Measurements from ENCODE around the gene SPTBN1. TPM values are rescaled to one million over a fixed set of nuclear protein-coding genes. Genes with fewer than 3 reads are reported as not detected.
A peak's percentile ranks its signal among the peaks of the same experiment; 100 is the strongest.

Gene SPTBN1
- total RNA-seq = 100 to 1,000 TPM; 117 to 135 TPM

DNA sequence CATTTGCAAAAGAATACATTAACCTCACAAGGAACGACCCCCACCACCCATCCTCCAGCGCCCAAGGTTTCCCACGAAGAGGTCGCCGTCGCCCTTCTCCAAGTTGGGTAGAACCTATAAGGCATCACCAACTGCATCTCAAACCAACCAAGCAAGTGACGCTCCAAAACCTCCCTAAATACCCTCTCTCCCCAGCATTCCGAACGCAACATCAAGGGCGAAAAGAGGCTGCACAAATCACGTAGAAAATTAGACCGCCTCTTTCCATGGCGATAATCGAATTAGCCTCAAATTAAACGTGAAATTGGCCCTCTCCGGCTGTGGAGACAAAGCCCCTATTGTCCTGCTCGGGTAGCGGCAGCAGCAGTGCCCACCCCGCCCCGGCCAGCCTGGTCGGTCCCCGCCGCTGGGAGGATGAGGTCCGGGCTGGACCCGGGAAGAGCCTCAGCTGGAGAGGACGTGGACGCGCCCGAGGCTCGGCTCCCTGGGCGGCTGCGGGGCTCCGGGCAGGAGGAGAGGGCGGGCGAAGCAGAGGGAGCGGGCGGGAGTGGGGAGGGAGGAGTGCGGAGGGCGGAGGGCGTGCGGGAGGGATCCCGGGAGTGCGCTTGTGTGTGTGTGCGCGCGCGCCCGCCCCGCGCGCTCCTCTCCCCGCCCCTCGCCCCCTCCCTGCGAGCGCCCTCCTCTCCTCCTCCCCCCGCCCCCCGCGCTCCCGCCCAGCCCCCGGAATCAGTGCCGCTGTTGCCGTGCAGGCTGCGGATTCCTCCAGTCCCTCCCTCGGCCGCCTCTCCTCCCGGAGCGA, at the start of gene SPTBN1:
Gene SPTBN1, plus strand, starts transcription at position 765 of the 799 bp plus-strand sequence. CDS start 70,092 bp downstream, outside the sequence.
- H3K9me3 Mint-ChIP-seq = no peaks in the 10 kb centered on the region
- peaks cover 0 to 5% of the 10 kb centered on the region in 2 donors for H3K36me3 Mint-ChIP-seq
- DNase-seq (ENCODE audit: low spot score in 2 of 2) (peak in 1 of 2 donors; percentile 13), ATAC-seq (peak; percentile 7 to 55)
- H3K27ac Mint-ChIP-seq = no peak within 1 kb of the TSS

DNA sequence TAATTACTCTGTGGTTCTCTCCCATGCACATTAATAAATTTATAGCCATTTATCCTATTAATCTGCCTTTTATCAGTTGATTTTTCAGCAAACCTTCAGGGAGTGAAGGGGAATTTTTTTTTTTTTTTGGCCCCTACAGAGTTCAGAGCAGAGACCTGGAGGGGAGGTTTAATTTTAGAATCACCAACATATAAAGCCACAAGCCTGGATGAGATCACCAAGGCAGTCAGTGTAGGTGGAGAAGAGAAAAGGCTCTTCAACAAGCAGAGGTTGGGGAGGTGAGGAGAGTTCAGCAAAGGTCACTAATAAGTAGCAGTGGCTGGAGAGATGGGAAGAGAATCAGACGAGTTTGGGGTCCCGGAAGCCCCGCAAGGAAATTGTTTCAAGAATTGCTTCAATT, 48.4 kb upstream of the SPTBN1 start:
- no peaks in the 10 kb centered on the region for H3K9me3 Mint-ChIP-seq
- ATAC-seq = no peak
- H3K27ac Mint-ChIP-seq = no peak overlapping the region
- DNase-seq (ENCODE audit: low spot score in 2 of 2) = no peak
- no peaks in the 10 kb centered on the region for H3K36me3 Mint-ChIP-seq

GRCh38 chr2:54408288-54408687, 47.8 kb upstream of the SPTBN1 start:
- DNase-seq (ENCODE audit: low spot score in 2 of 2) (no peak), ATAC-seq (no peak)
- Mint-ChIP-seq H3K27ac (no peak overlapping the region), H3K36me3 (no peaks in the 10 kb centered on the region), H3K9me3 (no peaks in the 10 kb centered on the region)

GRCh38 chr2:54409752-54410151, 46.4 kb upstream of the SPTBN1 start:
- no peak for ATAC-seq
- no peak for DNase-seq (ENCODE audit: low spot score in 2 of 2)
- no peaks in the 10 kb centered on the region for H3K9me3 Mint-ChIP-seq

DNA sequence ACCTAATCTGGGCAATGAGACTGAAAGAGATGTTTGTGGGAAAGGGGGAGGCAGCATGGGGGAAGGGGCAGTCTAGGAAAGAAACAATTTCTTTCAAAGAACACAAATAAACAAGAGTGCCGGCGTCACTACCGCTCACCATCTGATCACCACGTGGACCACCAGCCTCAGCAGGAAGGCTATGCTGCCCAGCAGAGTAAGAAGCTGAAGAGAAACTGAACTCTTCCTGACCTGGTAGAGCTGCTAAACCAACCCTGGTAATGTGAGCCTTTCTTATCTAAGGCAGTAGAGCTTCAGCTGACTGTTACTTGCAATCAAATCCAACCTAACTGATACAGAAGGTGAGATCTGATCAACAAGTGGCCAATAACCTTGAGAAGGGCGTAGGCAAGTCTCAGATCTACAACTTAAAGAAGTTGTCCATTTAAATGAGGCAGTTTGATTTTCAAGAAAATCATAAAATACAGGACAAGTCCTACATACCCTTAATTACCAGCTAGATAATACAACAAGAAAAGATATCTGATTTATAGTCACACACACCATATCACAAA, 44.2 kb upstream of the SPTBN1 start:
- no peaks in the 10 kb centered on the region for H3K9me3 Mint-ChIP-seq
- H3K36me3 Mint-ChIP-seq = no peaks in the 10 kb centered on the region
- DNase-seq (ENCODE audit: low spot score in 2 of 2) (no peak), ATAC-seq (no peak)
- H3K27ac Mint-ChIP-seq = no peak overlapping the region

More at GRCh38 chr2:54409752-54410151, 46.4 kb upstream of the SPTBN1 start:
- Mint-ChIP-seq H3K27ac (no peak overlapping the region), H3K36me3 (no peaks in the 10 kb centered on the region)

DNA sequence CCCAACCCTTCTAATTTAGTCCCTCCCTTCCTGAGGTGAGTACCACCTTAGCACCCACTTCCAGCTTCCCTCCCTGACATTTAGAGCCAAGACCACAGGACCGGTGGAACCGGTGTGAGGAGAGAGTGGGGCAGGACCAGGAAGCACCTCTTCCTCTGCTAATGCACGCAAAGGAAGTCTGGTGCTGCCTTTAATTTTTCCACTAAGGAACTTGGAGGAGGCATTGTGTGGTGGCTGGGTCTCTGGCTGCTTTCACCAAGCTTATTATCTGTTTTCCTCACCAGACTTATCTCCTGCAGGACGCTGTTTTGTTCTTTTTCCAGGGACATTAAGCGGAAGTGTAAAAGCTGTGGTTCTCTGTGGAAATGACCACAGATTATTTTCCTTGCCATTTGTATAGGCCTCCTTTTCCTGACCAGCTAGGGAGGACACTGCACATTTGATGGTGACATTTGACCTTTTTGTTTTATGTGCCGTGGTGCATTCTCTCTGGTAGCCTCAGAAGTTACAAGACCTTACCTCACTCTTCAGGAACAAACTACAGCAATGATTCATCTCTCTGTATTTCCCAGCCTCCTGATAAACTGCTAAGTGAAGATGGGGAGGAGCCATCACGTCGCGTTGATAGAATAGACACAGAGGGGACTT, 39.8 kb upstream of the SPTBN1 start:
- Mint-ChIP-seq H3K9me3 (no peaks in the 10 kb centered on the region), H3K36me3 (peaks cover 0 to 1% of the 10 kb centered on the region in 2 donors), H3K27ac (peak overlapping the region in 1 of 2 donors; percentile 51)
- DNase-seq (ENCODE audit: low spot score in 2 of 2) = no peak
- no peak for ATAC-seq

DNA sequence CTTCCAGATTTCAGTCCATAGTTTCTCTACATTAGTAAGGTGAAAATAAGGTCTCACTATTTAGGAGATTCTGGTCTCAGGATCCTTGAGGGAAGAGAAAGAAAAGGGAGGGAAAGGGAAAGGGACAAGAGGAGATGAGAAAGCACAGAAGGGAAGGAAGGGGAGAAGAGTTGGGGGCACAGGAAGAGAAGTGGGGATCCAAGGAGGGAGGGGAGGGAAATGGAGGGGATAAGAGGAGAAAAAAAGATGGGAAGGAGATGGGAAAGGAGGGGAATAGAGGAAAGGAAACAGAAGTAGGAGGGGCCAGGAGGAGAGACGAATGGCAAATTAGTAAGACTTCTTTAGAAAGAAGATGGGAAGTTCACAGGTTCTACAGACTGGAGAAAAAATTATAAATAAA, 39.2 kb upstream of the SPTBN1 start:
- no peak for ATAC-seq
- Mint-ChIP-seq H3K27ac (peak overlapping the region in 1 of 2 donors; percentile 51), H3K36me3 (peaks cover under 1 to 8% of the 10 kb centered on the region in 2 donors), H3K9me3 (no peaks in the 10 kb centered on the region)
- DNase-seq (ENCODE audit: low spot score in 2 of 2) = no peak

DNA sequence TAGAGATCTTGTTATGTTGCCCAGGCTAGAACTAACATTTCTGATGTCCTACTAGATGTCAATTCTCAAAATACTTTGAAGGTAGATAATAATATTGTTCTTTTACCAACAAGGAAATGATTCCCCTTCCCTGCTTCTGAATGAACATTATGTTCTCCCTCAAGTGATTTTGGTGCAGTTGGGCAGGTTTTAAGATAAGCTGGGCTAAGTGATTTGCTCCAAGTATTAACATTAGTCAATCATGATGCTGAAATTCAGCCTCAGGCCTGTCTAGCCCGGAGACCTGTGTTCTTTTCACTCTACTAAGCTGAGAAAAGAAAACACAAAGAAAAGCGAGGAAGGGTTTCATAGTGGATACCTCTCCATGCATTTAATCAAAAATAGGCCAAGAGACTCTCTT, 38.5 kb upstream of the SPTBN1 start:
- no peak for DNase-seq (ENCODE audit: low spot score in 2 of 2)
- H3K27ac Mint-ChIP-seq = no peak overlapping the region
- peaks cover 7 to 14% of the 10 kb centered on the region in 2 donors for H3K36me3 Mint-ChIP-seq
- ATAC-seq = no peak
- peaks cover 3% of the 10 kb centered on the region in 2 donors for H3K9me3 Mint-ChIP-seq

GRCh38 chr2:54419388-54419787, 36.7 kb upstream of the SPTBN1 start:
- peaks cover 7% of the 10 kb centered on the region in 2 donors for H3K9me3 Mint-ChIP-seq
- ATAC-seq (no peak), DNase-seq (ENCODE audit: low spot score in 2 of 2) (no peak)
- no peak overlapping the region for H3K27ac Mint-ChIP-seq
- H3K36me3 Mint-ChIP-seq = peaks cover 10 to 20% of the 10 kb centered on the region in 2 donors

DNA sequence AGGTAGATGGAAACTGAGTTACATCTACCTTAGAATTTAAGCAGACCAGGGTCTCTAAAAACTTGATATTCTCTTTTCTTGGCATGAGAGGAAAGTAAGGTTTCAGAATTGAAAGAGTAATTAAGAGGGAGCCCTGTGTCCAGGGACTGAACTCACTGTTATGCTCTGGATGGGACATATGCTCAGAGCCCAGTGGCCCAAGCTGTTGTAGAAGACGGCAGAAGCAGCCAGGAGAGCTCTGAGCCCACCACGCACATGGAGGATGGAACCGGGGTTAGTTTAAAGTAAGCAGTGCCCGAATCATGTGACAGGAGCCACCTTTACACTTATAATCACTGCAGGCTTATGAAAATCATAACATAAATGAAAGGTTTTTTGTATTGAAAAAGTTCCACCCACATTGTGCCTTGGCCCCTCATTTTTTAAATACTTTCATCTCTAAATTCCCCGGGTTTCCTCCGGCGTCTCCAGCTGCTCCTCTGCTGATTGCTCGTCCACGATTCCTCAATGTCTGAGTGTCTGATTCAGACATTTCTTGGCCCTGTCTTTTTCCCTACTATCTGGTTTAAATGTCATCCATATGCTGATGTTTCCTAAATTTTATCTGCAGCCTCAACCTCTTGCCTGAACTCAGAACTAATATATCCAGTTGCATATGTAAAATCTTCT, 36.1 kb upstream of the SPTBN1 start:
- peaks cover 7% of the 10 kb centered on the region in 2 donors for H3K9me3 Mint-ChIP-seq
- ATAC-seq (no peak), DNase-seq (ENCODE audit: low spot score in 2 of 2) (no peak)
- peaks cover 10 to 20% of the 10 kb centered on the region in 2 donors for H3K36me3 Mint-ChIP-seq
- H3K27ac Mint-ChIP-seq = no peak overlapping the region

DNA sequence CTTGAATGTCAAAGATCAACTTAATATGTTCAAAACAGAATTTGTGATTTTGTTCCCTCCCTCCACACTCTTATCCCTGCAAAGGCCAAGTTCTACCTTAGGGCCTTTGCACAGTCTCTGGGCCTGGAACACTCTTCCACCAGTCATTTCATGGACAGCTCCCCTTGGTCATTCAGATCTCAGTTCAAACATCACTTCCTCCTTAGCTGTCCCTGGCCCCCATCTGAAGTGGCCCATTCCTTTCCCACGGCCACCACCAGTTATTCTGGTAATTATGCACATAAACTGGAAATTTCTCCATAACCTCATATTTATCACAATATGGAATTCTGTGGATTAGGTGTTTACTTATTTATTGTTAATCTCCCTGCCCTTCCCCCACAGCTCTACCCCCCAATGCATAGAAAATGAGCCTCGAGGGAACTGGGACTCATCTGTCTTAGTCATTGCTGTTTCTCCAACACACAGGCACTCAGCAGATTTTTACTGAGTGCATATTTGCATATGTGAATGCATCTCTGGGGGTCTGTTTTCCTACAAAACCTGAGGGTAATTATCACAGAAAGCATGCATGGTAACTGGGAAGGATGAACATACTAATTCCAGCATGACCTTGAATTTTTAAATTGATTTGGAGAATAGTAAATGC, 35.5 kb upstream of the SPTBN1 start:
- Mint-ChIP-seq H3K9me3 (peaks cover 7% of the 10 kb centered on the region in 2 donors), H3K36me3 (peaks cover 10 to 20% of the 10 kb centered on the region in 2 donors), H3K27ac (no peak overlapping the region)
- no peak for ATAC-seq
- no peak for DNase-seq (ENCODE audit: low spot score in 2 of 2)

GRCh38 chr2:54422072-54422581, 34.0 kb upstream of the SPTBN1 start:
- peaks cover 7% of the 10 kb centered on the region in 2 donors for H3K9me3 Mint-ChIP-seq
- peak; percentile 19 to 56 for DNase-seq (ENCODE audit: low spot score in 2 of 2)
- ATAC-seq = peak; percentile 46 to 78
- H3K27ac Mint-ChIP-seq = no peak overlapping the region
- peaks cover 10 to 20% of the 10 kb centered on the region in 2 donors for H3K36me3 Mint-ChIP-seq

GRCh38 chr2:54423213-54423612, 32.9 kb upstream of the SPTBN1 start:
- Mint-ChIP-seq H3K27ac (no peak overlapping the region), H3K36me3 (peaks cover 10 to 20% of the 10 kb centered on the region in 2 donors), H3K9me3 (peaks cover 7% of the 10 kb centered on the region in 2 donors)
- DNase-seq (ENCODE audit: low spot score in 2 of 2) (no peak), ATAC-seq (no peak)

- DNase-seq (ENCODE audit: low spot score in 2 of 2) = no peak
- Mint-ChIP-seq H3K36me3 (peaks cover 10 to 20% of the 10 kb centered on the region in 2 donors), H3K27ac (no peak overlapping the region), H3K9me3 (peaks cover 7% of the 10 kb centered on the region in 2 donors)
- ATAC-seq = no peak
Observed at GRCh38 chr2:54424555-54425163, 31.5 kb upstream of the SPTBN1 start.

- DNase-seq (ENCODE audit: low spot score in 2 of 2) (no peak), ATAC-seq (no peak)
- no peaks in the 10 kb centered on the region for H3K36me3 Mint-ChIP-seq
- no peak overlapping the region for H3K27ac Mint-ChIP-seq
- H3K9me3 Mint-ChIP-seq = no peaks in the 10 kb centered on the region
Observed at GRCh38 chr2:54428108-54428831, 27.9 kb upstream of the SPTBN1 start.
